Suprapubic skin (tissue), 4 donors: ENCODE measurements around the gene CHRM2. TPM values are rescaled to one million over a fixed set of nuclear protein-coding genes. Genes with fewer than 3 reads are reported as not detected.

ENCODE experiments used
- DNase-seq, 2 donors: peaks; one replicate each; pipeline ENCODE4 v3.0.0-alpha.2; 2019; ENCODE audit warnings: low spot score in 2 of 2
- H3K27ac ChIP-seq: fragments of 200-600 bp; sonication (generic); one replicate; pipeline ENCODE4 v1.5.1; 2019
- H3K27me3 ChIP-seq: fragments of 200-600 bp; sonication (generic); one replicate; pipeline ENCODE4 v1.5.1; 2019
- H3K36me3 ChIP-seq: fragments of 200-600 bp; sonication (generic); one replicate; pipeline ENCODE4 v1.5.1; 2019
- H3K4me1 ChIP-seq: fragments of 200-600 bp; sonication (generic); one replicate; pipeline ENCODE4 v1.5.1; 2019
- H3K4me3 ChIP-seq: fragments of 200-600 bp; sonication (generic); one replicate; pipeline ENCODE4 v1.5.1; 2019; ENCODE audit warnings: mild to moderate bottlenecking
- H3K9me3 ChIP-seq: fragments of 200-600 bp; sonication (generic); one replicate; pipeline ENCODE4 v1.5.1; 2019
- CTCF ChIP-seq, 2 donors: fragments of 200-600 bp in 1 of 2; fragments of 450-650 bp in 1 of 2; sonication (generic) in 1 of 2; IDR thresholded peaks; one replicate each; pipeline ENCODE4 v1.5.1; 2016 to 2019; ENCODE audit warnings: antibody characterized with exemption in 2 of 2, mild to moderate bottlenecking in 1 of 2, moderate library complexity in 1 of 2
- EP300 ChIP-seq: sonication (generic); formaldehyde crosslinking; IDR thresholded peaks from one replicate; pipeline ENCODE4 v1.6.1; 2017; ENCODE audit warnings: antibody characterized with exemption
- POLR2A ChIP-seq, 2 donors: fragments of 450-650 bp; IDR thresholded peaks; one replicate each; pipeline ENCODE4 v1.6.1; 2017; ENCODE audit warnings: antibody characterized with exemption in 2 of 2, mild to moderate bottlenecking in 2 of 2, moderate library complexity in 2 of 2
- POLR2AphosphoS5 ChIP-seq, 3 donors: sonication (generic); formaldehyde crosslinking; IDR thresholded peaks; one replicate each; pipeline ENCODE4 v1.6.1; 2017; ENCODE audit warnings: antibody characterized with exemption in 3 of 3
- WGBS: methylation state at CpG from one replicate; pipeline ENCODE4 v1.1.5; 2018; 5-methylcytosine and 5-hydroxymethylcytosine counted together
- total RNA-seq, 4 donors: library from RNA; depleted of rRNA; stranded (reverse); fragments of >200 nt; gene quantifications; one replicate each; pipeline ENCODE4 v1.1.0, GENCODE V29; 2016

Gene CHRM2
- total RNA-seq, 4 donors from 2014 or later: 0.23 to 0.47 TPM; not detected in 2

GRCh38 chr7:136950331-136950730 is 81.9 kb downstream of the CHRM2 start:
- TF ChIP-seq POLR2AphosphoS5 (IDR thresholded peaks at IDR 0.05) (no peak), CTCF (IDR thresholded peaks at IDR 0.05) (no peak), EP300 (no peak), POLR2A (IDR thresholded peaks at IDR 0.05) (no peak)
- H3K36me3 ChIP-seq: no peaks in the 10 kb centered on the region
- H3K4me1 ChIP-seq: no peaks in the 10 kb centered on the region
- no peaks in the 10 kb centered on the region for H3K27me3 ChIP-seq
- WGBS: 54% methylated on average over 3 of the region's 3 CpGs
- H3K9me3 ChIP-seq: peaks cover 3% of the 10 kb centered on the region
- DNase-seq: no peak
- H3K27ac ChIP-seq: no peak overlapping the region
- no peak overlapping the region for H3K4me3 ChIP-seq

- DNase-seq: no peak
- Histone ChIP-seq H3K36me3 (no peaks in the 10 kb centered on the region), H3K27ac (no peak overlapping the region), H3K9me3 (peaks cover 3% of the 10 kb centered on the region), H3K27me3 (no peaks in the 10 kb centered on the region), H3K4me3 (no peak overlapping the region), H3K4me1 (no peaks in the 10 kb centered on the region)
- TF ChIP-seq POLR2AphosphoS5 (IDR thresholded peaks at IDR 0.05) (no peak), POLR2A (IDR thresholded peaks at IDR 0.05) (no peak), CTCF (IDR thresholded peaks at IDR 0.05) (no peak), EP300 (no peak)
- WGBS: 49% methylated on average over 3 of the region's 3 CpGs
Measured at GRCh38 chr7:136953386-136953785, 84.9 kb downstream of the CHRM2 start.

- Histone ChIP-seq H3K36me3 (no peaks in the 10 kb centered on the region), H3K27ac (no peak overlapping the region), H3K4me1 (no peaks in the 10 kb centered on the region), H3K4me3 (no peak overlapping the region), H3K9me3 (peaks cover 3% of the 10 kb centered on the region), H3K27me3 (no peaks in the 10 kb centered on the region)
- DNase-seq: no peak
- TF ChIP-seq EP300 (no peak), POLR2AphosphoS5 (IDR thresholded peaks at IDR 0.05) (no peak), POLR2A (IDR thresholded peaks at IDR 0.05) (no peak), CTCF (IDR thresholded peaks at IDR 0.05) (no peak)
- WGBS: 89% methylated on average over 1 of the region's 1 CpG
Measured at GRCh38 chr7:136956232-136956631, 87.8 kb downstream of the CHRM2 start.

GRCh38 chr7:136956671-136957070 is 88.2 kb downstream of the CHRM2 start:
- no peak overlapping the region for H3K27ac ChIP-seq
- no peaks in the 10 kb centered on the region for H3K27me3 ChIP-seq
- H3K4me3 ChIP-seq: no peak overlapping the region
- no peaks in the 10 kb centered on the region for H3K4me1 ChIP-seq
- DNase-seq: no peak
- H3K36me3 ChIP-seq: no peaks in the 10 kb centered on the region
- WGBS: 75% methylated on average over 3 of the region's 3 CpGs
- no peak for TF ChIP-seq EP300
- no peak for TF ChIP-seq POLR2AphosphoS5 (IDR thresholded peaks at IDR 0.05)
- no peak for TF ChIP-seq CTCF (IDR thresholded peaks at IDR 0.05)
- no peak for TF ChIP-seq POLR2A (IDR thresholded peaks at IDR 0.05)
- H3K9me3 ChIP-seq: peaks cover 3% of the 10 kb centered on the region

GRCh38 chr7:136957391-136957790 is 88.9 kb downstream of the CHRM2 start:
- Histone ChIP-seq H3K4me1 (no peaks in the 10 kb centered on the region), H3K4me3 (no peak overlapping the region), H3K27me3 (no peaks in the 10 kb centered on the region), H3K27ac (no peak overlapping the region), H3K36me3 (no peaks in the 10 kb centered on the region), H3K9me3 (peaks cover 3% of the 10 kb centered on the region)
- 64% methylated on average over 2 of the region's 2 CpGs for WGBS
- DNase-seq: no peak
- no peak for TF ChIP-seq POLR2AphosphoS5 (IDR thresholded peaks at IDR 0.05)
- TF ChIP-seq CTCF (IDR thresholded peaks at IDR 0.05): no peak
- TF ChIP-seq POLR2A (IDR thresholded peaks at IDR 0.05): no peak
- TF ChIP-seq EP300: no peak
